Aorta (tissue), 5 donors: ENCODE data around the gene FXYD1. TPM values are rescaled to one million over a fixed set of nuclear protein-coding genes. Genes with fewer than 3 reads are reported as not detected.

ENCODE experiments used
- ATAC-seq: fragments of 200-7000 bp; cut with Tn5 transposase; one replicate; pipeline ENCODE4 v1.9.1; 2022; ENCODE audit warnings: moderate library complexity; ENCODE audit not compliant: low FRiP score
- DNase-seq, 2 donors: peaks; one replicate each; pipeline ENCODE4 v3.0.0-alpha.2; 2020
- H3K27ac ChIP-seq, 2 donors: one replicate each; pipeline ENCODE4 v1.5.1; 2013; ENCODE audit warnings: low read length in 2 of 2, mild to moderate bottlenecking in 2 of 2, moderate library complexity in 2 of 2, control low read depth in 1 of 2, inconsistent platforms in 1 of 2, low read depth in 1 of 2
- H3K27me3 ChIP-seq, 2 donors: one replicate each; pipeline ENCODE4 v1.6.1; 2013; ENCODE audit warnings: control low read depth in 1 of 2, low read length in 1 of 2, mild to moderate bottlenecking in 1 of 2, moderate library complexity in 1 of 2; ENCODE audit not compliant: insufficient read depth in 2 of 2, control insufficient read depth in 1 of 2
- H3K36me3 ChIP-seq, 2 donors: one replicate each; pipeline ENCODE4 v1.6.1; 2013; ENCODE audit warnings: control low read depth in 1 of 2, low read length in 1 of 2, mild to moderate bottlenecking in 1 of 2; ENCODE audit not compliant: insufficient read depth in 2 of 2, control insufficient read depth in 1 of 2
- H3K4me1 ChIP-seq, 2 donors: one replicate each; pipeline ENCODE4 v1.6.1; 2013; ENCODE audit warnings: low read length in 2 of 2, control low read depth in 1 of 2, mild to moderate bottlenecking in 1 of 2, moderate library complexity in 1 of 2; ENCODE audit not compliant: insufficient read depth in 2 of 2, control insufficient read depth in 1 of 2
- H3K4me3 ChIP-seq, 2 donors: one replicate each; pipeline ENCODE4 v1.5.1; 2013; ENCODE audit warnings: low read length in 2 of 2, control low read depth in 1 of 2, mild to moderate bottlenecking in 1 of 2
- H3K9me3 ChIP-seq: one replicate; pipeline ENCODE4 v1.6.1; 2013; ENCODE audit warnings: mild to moderate bottlenecking, low read length; ENCODE audit not compliant: control insufficient read depth
- WGBS, 2 donors: extraction: QIAGEN DNeasy Blood & Tissue Kit; methylation state at CpG; one replicate each; pipeline ENCODE4 v1.1.7; 2013; 5-methylcytosine and 5-hydroxymethylcytosine counted together
- intact Hi-C, 2 donors: fragments of 100-400 bp; cut with DNase I; formaldehyde crosslinking; loops; one replicate each; pipeline versions ENCODE4 v1.14.2 to v1.15.0; 2022
- polyA plus RNA-seq, 2 donors: library from polyadenylated mRNA; stranded (reverse); fragments of 200-250 nt; gene quantifications; one replicate each; pipeline ENCODE4 v1.2.3, GENCODE V29; 2013
- total RNA-seq, 2 donors: library from RNA; stranded (reverse); fragmentation: NEBNext Ultra II Directional; extraction: Animal tissue kit (Norgen Biotek cat#: 25700); gene quantifications; one replicate each; pipeline ENCODE4 v1.2.1, GENCODE V29; 2021
- donor health status: healthy with polysubstance abuse.
- donor health status: Bipolar disorder and iron deficiency.
- donor health status: DM: no; HTN: no; CAD: no.
- donor health status: DM: no; HTN: no; CAD: no.
- donor health status: DM: yes; HTN: yes; CAD: no.

FXYD1 gene
- total and polyA plus RNA-seq, 4 donors = 150 to 288 (median 190) TPM

GRCh38 chr19:35135389-35135909 is 3.2 kb upstream of the FXYD1 start:
- Histone ChIP-seq H3K9me3 (no peaks in the 10 kb centered on the region), H3K27ac (no peak overlapping the region), H3K4me3 (no peak overlapping the region), H3K36me3 (no peaks in the 10 kb centered on the region), H3K27me3 (no peaks in the 10 kb centered on the region), H3K4me1 (peaks cover 0 to 4% of the 10 kb centered on the region in 2 donors)
- DNase-seq = peak; percentile 87 to 95
- 0% methylated on average over 7 of the region's 7 CpGs for WGBS, 2 donors
- ATAC-seq = peak; percentile 86
- intact Hi-C loops = loop anchor here in 1 of 2 donors (2.0 to 5.0 kb wide), 2 partner anchors 21 to 68 kb away; partner anchors contain the start of gene FXYD3

GRCh38 chr19:35136231-35136630 is 2.4 kb upstream of the FXYD1 start:
- no peak for ATAC-seq
- DNase-seq = no peak
- Histone ChIP-seq H3K4me1 (peaks cover 0 to 4% of the 10 kb centered on the region in 2 donors), H3K4me3 (no peak overlapping the region), H3K36me3 (no peaks in the 10 kb centered on the region), H3K27ac (no peak overlapping the region), H3K9me3 (no peaks in the 10 kb centered on the region), H3K27me3 (no peaks in the 10 kb centered on the region)
- 78 to 85% methylated on average over 11 of the region's 11 CpGs for WGBS, 2 donors
- intact Hi-C loops = loop anchor here in 1 of 2 donors (5.0 kb wide), 1 partner anchor 69 kb away; no protein-coding TSS in a partner anchor

GRCh38 chr19:35136977-35137702 is 1.5 kb upstream of the FXYD1 start:
- 69 to 76% methylated on average over 9 of the region's 9 CpGs for WGBS, 2 donors
- ATAC-seq (no peak), DNase-seq (no peak)
- intact Hi-C loops = loop anchor here in 1 of 2 donors (5.0 kb wide), 1 partner anchor 70 kb away; no protein-coding TSS in a partner anchor
- no peaks in the 10 kb centered on the region for H3K36me3 ChIP-seq
- peaks cover 0 to 4% of the 10 kb centered on the region in 2 donors for H3K4me1 ChIP-seq
- no peaks in the 10 kb centered on the region for H3K9me3 ChIP-seq
- H3K27ac ChIP-seq = no peak overlapping the region
- H3K27me3 ChIP-seq = no peaks in the 10 kb centered on the region
- H3K4me3 ChIP-seq = no peak overlapping the region

GRCh38 chr19:35140207-35140961 is 1.8 kb downstream of the FXYD1 start:
- H3K36me3 ChIP-seq = no peaks in the 10 kb centered on the region
- peak overlapping the region in 1 of 2 donors; percentile 54 for H3K27ac ChIP-seq
- intact Hi-C loops = loop anchor here in 1 of 2 donors (5.0 to 10.0 kb wide), 2 partner anchors 73 to 124 kb away; partner anchors contain the start of gene USF2
- no peak for DNase-seq
- no peak for ATAC-seq
- H3K4me1 ChIP-seq = peaks cover 0 to 4% of the 10 kb centered on the region in 2 donors
- H3K27me3 ChIP-seq = no peaks in the 10 kb centered on the region
- 64 to 67% methylated on average over 12 of the region's 12 CpGs for WGBS, 2 donors
- no peak overlapping the region for H3K4me3 ChIP-seq
- no peaks in the 10 kb centered on the region for H3K9me3 ChIP-seq

GRCh38 chr19:35140962-35141836 is 2.6 kb downstream of the FXYD1 start:
- peak; percentile 87 for ATAC-seq
- Histone ChIP-seq H3K4me1 (peaks cover 0 to 4% of the 10 kb centered on the region in 2 donors), H3K36me3 (no peaks in the 10 kb centered on the region), H3K27me3 (no peaks in the 10 kb centered on the region), H3K9me3 (no peaks in the 10 kb centered on the region), H3K27ac (peak overlapping the region in 1 of 2 donors; percentile 26), H3K4me3 (no peak overlapping the region)
- DNase-seq = peak; percentile 96 to 99
- 23 to 29% methylated on average over 36 to 48 of the region's 48 CpGs for WGBS, 2 donors
- intact Hi-C loops = loop anchor here in 1 of 2 donors (5.0 to 10.0 kb wide), 2 partner anchors 74 to 124 kb away; partner anchors contain the start of gene USF2

- Histone ChIP-seq H3K27me3 (no peaks in the 10 kb centered on the region), H3K27ac (no peak overlapping the region), H3K36me3 (no peaks in the 10 kb centered on the region), H3K9me3 (no peaks in the 10 kb centered on the region), H3K4me1 (peaks cover 0 to 4% of the 10 kb centered on the region in 2 donors), H3K4me3 (no peak overlapping the region)
- no peak for ATAC-seq
- no peak for DNase-seq
- intact Hi-C loops = loop anchor here in 1 of 2 donors (5.0 to 10.0 kb wide), 2 partner anchors 75 to 123 kb away; partner anchors contain the start of gene USF2
- WGBS, 2 donors = 73 to 74% methylated on average over 21 of the region's 21 CpGs
Observed at GRCh38 chr19:35141837-35142605, 3.4 kb downstream of the FXYD1 start.

GRCh38 chr19:35142606-35143230 is 4.1 kb downstream of the FXYD1 start:
- DNase-seq (peak in 1 of 2 donors; percentile 84), ATAC-seq (no peak)
- H3K27ac ChIP-seq = no peak overlapping the region
- H3K4me1 ChIP-seq = peaks cover 0 to 4% of the 10 kb centered on the region in 2 donors
- H3K9me3 ChIP-seq = no peaks in the 10 kb centered on the region
- WGBS, 2 donors = 27 to 45% methylated on average over 33 to 45 of the region's 46 CpGs
- intact Hi-C loops = loop anchor here in 1 of 2 donors (5.0 to 10.0 kb wide), 2 partner anchors 75 to 122 kb away; partner anchors contain the start of gene USF2
- no peaks in the 10 kb centered on the region for H3K36me3 ChIP-seq
- H3K4me3 ChIP-seq = no peak overlapping the region
- no peaks in the 10 kb centered on the region for H3K27me3 ChIP-seq
